GM21786 (cell line): Measurements from ENCODE around the gene BLM.

Source experiments
- ATAC-seq: cut with Tn5 transposase; IDR thresholded peaks from one replicate; pipeline ENCODE4 v1.9.1; 2021; ENCODE audit not compliant: unreplicated experiment

Gene BLM

GRCh38 chr15:90782442-90782841 is 65.3 kb downstream of the BLM start:
- no peak for ATAC-seq

- no peak for ATAC-seq
Measured at GRCh38 chr15:90787881-90788280, 70.7 kb downstream of the BLM start.

GRCh38 chr15:90789462-90789861 is 72.3 kb downstream of the BLM start:
- ATAC-seq: no peak

GRCh38 chr15:90790057-90790456 is 72.9 kb downstream of the BLM start:
- ATAC-seq: no peak

GRCh38 chr15:90790561-90790960 is 73.4 kb downstream of the BLM start:
- ATAC-seq: no peak

- no peak for ATAC-seq
Measured at GRCh38 chr15:90794538-90794937, 77.4 kb downstream of the BLM start.

- ATAC-seq: no peak
Measured at GRCh38 chr15:90799639-90800170, 82.6 kb downstream of the BLM start.

GRCh38 chr15:90801803-90802202 is 84.7 kb downstream of the BLM start:
- ATAC-seq: no peak

- no peak for ATAC-seq
Measured at GRCh38 chr15:90807074-90807785, 90.1 kb downstream of the BLM start.

- ATAC-seq: no peak
Measured at GRCh38 chr15:90807786-90808086, 90.6 kb downstream of the BLM start.

- ATAC-seq: no peak
Measured at GRCh38 chr15:90808517-90809235, 91.5 kb downstream of the BLM start.

- no peak for ATAC-seq
Measured at GRCh38 chr15:90809536-90809935, 92.4 kb downstream of the BLM start.

GRCh38 chr15:90810354-90810753 is 93.2 kb downstream of the BLM start:
- no peak for ATAC-seq

- no peak for ATAC-seq
Measured at GRCh38 chr15:90812171-90812957, 95.2 kb downstream of the BLM start.

- ATAC-seq: no peak
Measured at GRCh38 chr15:90812958-90813265, 95.8 kb downstream of the BLM start.

GRCh38 chr15:90813796-90814190 is 96.6 kb downstream of the BLM start:
- ATAC-seq: no peak

GRCh38 chr15:90814191-90814821 is 97.2 kb downstream of the BLM start:
- no peak for ATAC-seq

GRCh38 chr15:90816401-90817116 is 99.4 kb downstream of the BLM start:
- ATAC-seq: no peak

GRCh38 chr15:90817117-90818057 is 100.2 kb downstream of the BLM start:
- no peak for ATAC-seq
